ENCODE data around the gene AGRN. TPM values are rescaled to one million over a fixed set of nuclear protein-coding genes. Genes with fewer than 3 reads are reported as not detected.
"Not testable (repeated sequence)": the region's sequence is repeated elsewhere in the genome, so short reads cannot be mapped to it uniquely, and the experiment has no call there.

AGRN gene
- total and polyA plus RNA-seq, 8 donors, result 96.8 to 208 (median 149) TPM

- H3K4me1 ChIP-seq, result no peaks in the 10 kb centered on the region
- H3K27me3 ChIP-seq, result no peaks in the 10 kb centered on the region
- no peaks in the 10 kb centered on the region for H3K9me3 ChIP-seq
- DNase-seq, result no peak
- H3K27ac ChIP-seq, result no peak overlapping the region
- H3K4me3 ChIP-seq, result no peak overlapping the region
- intact Hi-C loops (cut with DNase I), result no loop called here
- no peak for ATAC-seq
- no peak for TF ChIP-seq CTCF (IDR thresholded peaks at IDR 0.05)
- no peaks in the 10 kb centered on the region for H3K36me3 ChIP-seq
Observed at GRCh38 chr1:1092894-1093609, 73.1 kb downstream of the AGRN start.

- ATAC-seq, result no peak
- H3K4me1 ChIP-seq, result no peaks in the 10 kb centered on the region
- no peaks in the 10 kb centered on the region for H3K27me3 ChIP-seq
- DNase-seq, result no peak
- intact Hi-C loops (cut with DNase I), result no loop called here
- H3K9me3 ChIP-seq, result no peaks in the 10 kb centered on the region
- TF ChIP-seq CTCF (IDR thresholded peaks at IDR 0.05), result no peak
- no peak overlapping the region for H3K27ac ChIP-seq
- no peaks in the 10 kb centered on the region for H3K36me3 ChIP-seq
- H3K4me3 ChIP-seq, result no peak overlapping the region
Observed at GRCh38 chr1:1093610-1093943, 73.7 kb downstream of the AGRN start.

GRCh38 chr1:1094981-1095380 lies 75.1 kb downstream of the AGRN start:
- DNase-seq, result no peak
- Histone ChIP-seq H3K27ac (no peak overlapping the region), H3K4me1 (no peaks in the 10 kb centered on the region), H3K9me3 (peaks cover 0 to under 1% of the 10 kb centered on the region in 2 donors), H3K36me3 (no peaks in the 10 kb centered on the region), H3K27me3 (no peaks in the 10 kb centered on the region), H3K4me3 (no peak overlapping the region)
- intact Hi-C loops (cut with DNase I), result no loop called here
- ATAC-seq, result no peak
- no peak for TF ChIP-seq CTCF (IDR thresholded peaks at IDR 0.05)

GRCh38 chr1:1096136-1096535 lies 76.2 kb downstream of the AGRN start:
- H3K27me3 ChIP-seq; intact Hi-C loops (cut with DNase I); ATAC-seq: not testable (repeated sequence)

GRCh38 chr1:1098681-1099421 lies 78.9 kb downstream of the AGRN start:
- ATAC-seq (no peak), DNase-seq (no peak)
- Histone ChIP-seq H3K27ac (no peak overlapping the region), H3K4me3 (no peak overlapping the region), H3K4me1 (no peaks in the 10 kb centered on the region), H3K9me3 (peaks cover 0 to 7% of the 10 kb centered on the region in 2 donors), H3K27me3 (no peaks in the 10 kb centered on the region), H3K36me3 (no peaks in the 10 kb centered on the region)
- intact Hi-C loops (cut with DNase I), result no loop called here
- no peak for TF ChIP-seq CTCF (IDR thresholded peaks at IDR 0.05)

More at GRCh38 chr1:1096136-1096535, 76.2 kb downstream of the AGRN start:
- not testable (repeated sequence) for H3K4me1 ChIP-seq, H3K4me3 ChIP-seq, H3K36me3 ChIP-seq, DNase-seq, H3K9me3 ChIP-seq, H3K27ac ChIP-seq

Measured in left lung (tissue), 10 donors.